Activated B cell treated with CpG ODN at 0.5 μM for 24 hours (primary cell): ENCODE measurements around the gene ATP6V1F. TPM values are rescaled to one million over a fixed set of nuclear protein-coding genes. Genes with fewer than 3 reads are reported as not detected.

Experiments
- ATAC-seq: fragments of 200-7000 bp; cut with Tn5 transposase; one replicate; pipeline ENCODE4 v1.10.0; 2021; ENCODE audit warnings: low read depth, mild to moderate bottlenecking, moderate library complexity
- CTCF ChIA-PET: fragments of 350-600 bp; sonication (Branson Sonifier 250); formaldehyde crosslinking; loops from one replicate; lab custom pipeline; 2021; ENCODE audit warnings: antibody characterized with exemption; lab: Charles Lee
- POLR2A ChIA-PET: fragments of 350-600 bp; sonication (Branson Sonifier 250); formaldehyde crosslinking; loops from one replicate; lab custom pipeline; 2021; ENCODE audit warnings: antibody characterized with exemption; lab: Charles Lee
- DNase-seq: peaks from one replicate; pipeline ENCODE4 v3.0.0; 2022
- H3K27ac Mint-ChIP-seq: one replicate; pipeline ENCODE4 v1.8.0; 2020; ENCODE audit warnings: mixed read lengths
- H3K27me3 Mint-ChIP-seq: one replicate; pipeline ENCODE4 v1.8.0; 2021; ENCODE audit warnings: mixed read lengths
- H3K36me3 Mint-ChIP-seq: one replicate; pipeline ENCODE4 v1.8.0; 2021; ENCODE audit warnings: low read depth, mixed read lengths
- H3K4me1 Mint-ChIP-seq: one replicate; pipeline ENCODE4 v1.8.0; 2021; ENCODE audit warnings: mixed read lengths
- H3K4me3 Mint-ChIP-seq: one replicate; pipeline ENCODE4 v1.8.0; 2020; ENCODE audit warnings: mild to moderate bottlenecking, mixed read lengths
- H3K9me3 Mint-ChIP-seq: one replicate; pipeline ENCODE4 v1.8.0; 2020; ENCODE audit warnings: mixed read lengths
- intact Hi-C: fragments of 100-400 bp; cut with micrococcal nuclease; formaldehyde crosslinking; loops from one replicate; pipeline ENCODE4 v1.15.1; 2024
- total RNA-seq: library from RNA; stranded (reverse); gene quantifications from 2 replicates; pipeline ENCODE4 v1.2.3, GENCODE V29; 2022
- TF ChIP-seq, protein P1 (sequence below): fragments of 200-600 bp; IDR thresholded peaks from one replicate; pipeline ENCODE4 v1.8.0; 2022; ENCODE audit warnings: antibody characterized with exemption, mild to moderate bottlenecking

Gene ATP6V1F
- total RNA-seq, 1 donor from 2014 or later = 100.0 TPM

DNA sequence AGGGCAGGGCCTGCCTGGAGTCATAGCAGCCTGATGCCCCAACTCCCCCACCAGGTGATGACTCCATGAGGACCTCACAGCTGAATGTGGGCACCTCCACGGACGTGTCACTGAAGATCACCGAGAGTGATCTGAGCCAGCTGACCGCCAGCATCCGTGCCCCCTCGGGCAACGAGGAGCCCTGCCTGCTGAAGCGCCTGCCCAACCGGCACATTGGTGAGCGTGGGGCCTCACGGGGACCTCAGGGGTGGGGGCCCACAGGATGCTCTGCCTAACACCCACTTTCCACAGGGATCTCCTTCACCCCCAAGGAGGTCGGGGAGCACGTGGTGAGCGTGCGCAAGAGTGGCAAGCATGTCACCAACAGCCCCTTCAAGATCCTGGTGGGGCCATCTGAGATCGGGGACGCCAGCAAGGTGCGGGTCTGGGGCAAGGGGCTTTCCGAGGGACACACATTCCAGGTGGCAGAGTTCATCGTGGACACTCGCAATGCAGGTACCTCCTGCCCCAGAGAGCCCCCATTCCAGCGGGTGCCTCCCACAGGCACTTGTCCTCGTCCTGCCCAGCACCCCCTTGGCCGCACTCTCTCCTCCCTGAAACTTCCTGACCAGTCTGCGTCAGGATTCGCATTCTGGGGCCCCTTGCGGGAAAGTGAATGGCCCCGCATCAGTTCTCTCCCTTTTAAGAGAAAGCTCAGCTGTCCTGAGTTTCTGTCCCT, 10.0 kb upstream of the ATP6V1F start:
- CTCF ChIA-PET = no interaction called here
- H3K4me3 Mint-ChIP-seq = no peak overlapping the region
- H3K9me3 Mint-ChIP-seq = no peaks in the 10 kb centered on the region
- ATAC-seq (no peak), DNase-seq (no peak)
- POLR2A ChIA-PET = no interaction called here
- no peak overlapping the region for H3K27ac Mint-ChIP-seq
- H3K36me3 Mint-ChIP-seq = no peaks in the 10 kb centered on the region
- intact Hi-C loops = no loop called here
- H3K27me3 Mint-ChIP-seq = peaks cover 10% of the 10 kb centered on the region
- TF ChIP-seq, protein P1, sequence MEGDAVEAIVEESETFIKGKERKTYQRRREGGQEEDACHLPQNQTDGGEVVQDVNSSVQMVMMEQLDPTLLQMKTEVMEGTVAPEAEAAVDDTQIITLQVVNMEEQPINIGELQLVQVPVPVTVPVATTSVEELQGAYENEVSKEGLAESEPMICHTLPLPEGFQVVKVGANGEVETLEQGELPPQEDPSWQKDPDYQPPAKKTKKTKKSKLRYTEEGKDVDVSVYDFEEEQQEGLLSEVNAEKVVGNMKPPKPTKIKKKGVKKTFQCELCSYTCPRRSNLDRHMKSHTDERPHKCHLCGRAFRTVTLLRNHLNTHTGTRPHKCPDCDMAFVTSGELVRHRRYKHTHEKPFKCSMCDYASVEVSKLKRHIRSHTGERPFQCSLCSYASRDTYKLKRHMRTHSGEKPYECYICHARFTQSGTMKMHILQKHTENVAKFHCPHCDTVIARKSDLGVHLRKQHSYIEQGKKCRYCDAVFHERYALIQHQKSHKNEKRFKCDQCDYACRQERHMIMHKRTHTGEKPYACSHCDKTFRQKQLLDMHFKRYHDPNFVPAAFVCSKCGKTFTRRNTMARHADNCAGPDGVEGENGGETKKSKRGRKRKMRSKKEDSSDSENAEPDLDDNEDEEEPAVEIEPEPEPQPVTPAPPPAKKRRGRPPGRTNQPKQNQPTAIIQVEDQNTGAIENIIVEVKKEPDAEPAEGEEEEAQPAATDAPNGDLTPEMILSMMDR = no peak
- no peaks in the 10 kb centered on the region for H3K4me1 Mint-ChIP-seq

DNA sequence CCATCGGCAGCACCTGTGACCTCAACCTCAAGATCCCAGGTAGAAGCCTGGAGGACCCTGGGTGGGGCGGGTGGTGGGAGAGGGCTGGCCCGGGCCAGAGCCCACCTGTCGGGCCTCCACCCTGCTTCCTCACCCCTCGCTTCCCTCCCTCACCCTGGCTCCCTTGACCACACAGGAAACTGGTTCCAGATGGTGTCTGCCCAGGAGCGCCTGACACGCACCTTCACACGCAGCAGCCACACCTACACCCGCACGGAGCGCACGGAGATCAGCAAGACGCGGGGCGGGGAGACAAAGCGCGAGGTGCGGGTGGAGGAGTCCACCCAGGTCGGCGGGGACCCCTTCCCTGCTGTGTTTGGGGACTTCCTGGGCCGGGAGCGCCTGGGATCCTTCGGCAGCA, 8.9 kb upstream of the ATP6V1F start:
- ChIA-PET POLR2A (no interaction called here), CTCF (no interaction called here)
- TF ChIP-seq, protein P1 = no peak
- Mint-ChIP-seq H3K36me3 (no peaks in the 10 kb centered on the region), H3K27me3 (peaks cover 10% of the 10 kb centered on the region), H3K4me1 (no peaks in the 10 kb centered on the region), H3K9me3 (no peaks in the 10 kb centered on the region), H3K4me3 (no peak overlapping the region), H3K27ac (no peak overlapping the region)
- no peak for DNase-seq
- intact Hi-C loops = no loop called here
- no peak for ATAC-seq

DNA sequence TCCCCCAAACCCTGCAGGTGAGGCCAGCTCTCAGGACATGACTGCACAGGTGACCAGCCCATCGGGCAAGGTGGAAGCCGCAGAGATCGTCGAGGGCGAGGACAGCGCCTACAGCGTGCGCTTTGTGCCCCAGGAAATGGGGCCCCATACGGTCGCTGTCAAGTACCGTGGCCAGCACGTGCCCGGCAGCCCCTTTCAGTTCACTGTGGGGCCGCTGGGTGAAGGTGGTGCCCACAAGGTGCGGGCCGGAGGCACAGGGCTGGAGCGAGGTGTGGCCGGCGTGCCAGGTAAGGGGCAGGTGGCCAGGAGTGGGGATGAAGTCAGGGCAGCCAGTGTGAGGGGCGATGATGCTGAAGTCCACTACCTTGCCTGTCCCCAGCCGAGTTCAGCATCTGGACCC, 8.3 kb upstream of the ATP6V1F start:
- Mint-ChIP-seq H3K27me3 (peaks cover 10% of the 10 kb centered on the region), H3K4me3 (no peak overlapping the region), H3K9me3 (no peaks in the 10 kb centered on the region), H3K27ac (no peak overlapping the region), H3K36me3 (no peaks in the 10 kb centered on the region), H3K4me1 (no peaks in the 10 kb centered on the region)
- ATAC-seq (no peak), DNase-seq (no peak)
- intact Hi-C loops = no loop called here
- TF ChIP-seq, protein P1 = no peak
- ChIA-PET CTCF (no interaction called here), POLR2A (no interaction called here)

DNA sequence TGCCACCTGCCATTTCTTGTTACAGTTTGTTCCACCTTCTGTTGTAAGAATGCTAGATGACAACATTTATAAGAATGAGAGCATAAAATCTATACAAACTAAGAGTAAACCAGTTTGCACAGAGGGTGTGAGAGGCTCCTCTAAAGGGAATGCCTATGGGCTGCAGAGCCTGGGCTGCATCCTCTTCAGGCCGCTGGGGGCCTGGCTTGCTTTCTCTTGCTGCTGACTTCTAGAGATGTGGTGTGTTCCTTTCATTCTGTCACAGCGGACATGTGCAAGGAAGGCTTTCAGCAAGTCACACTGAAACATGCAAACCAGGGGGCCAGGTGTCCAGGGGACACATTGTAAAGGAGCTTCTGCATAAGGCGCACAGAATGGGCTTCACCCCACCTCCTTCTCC, 7.1 kb upstream of the ATP6V1F start:
- intact Hi-C loops = no loop called here
- H3K4me3 Mint-ChIP-seq = no peak overlapping the region
- no peak overlapping the region for H3K27ac Mint-ChIP-seq
- ChIA-PET POLR2A (no interaction called here), CTCF (no interaction called here)
- H3K27me3 Mint-ChIP-seq = peaks cover 10% of the 10 kb centered on the region
- no peaks in the 10 kb centered on the region for H3K4me1 Mint-ChIP-seq
- ATAC-seq = no peak
- H3K36me3 Mint-ChIP-seq = no peaks in the 10 kb centered on the region
- no peak for DNase-seq
- TF ChIP-seq, protein P1 = no peak
- no peaks in the 10 kb centered on the region for H3K9me3 Mint-ChIP-seq

DNA sequence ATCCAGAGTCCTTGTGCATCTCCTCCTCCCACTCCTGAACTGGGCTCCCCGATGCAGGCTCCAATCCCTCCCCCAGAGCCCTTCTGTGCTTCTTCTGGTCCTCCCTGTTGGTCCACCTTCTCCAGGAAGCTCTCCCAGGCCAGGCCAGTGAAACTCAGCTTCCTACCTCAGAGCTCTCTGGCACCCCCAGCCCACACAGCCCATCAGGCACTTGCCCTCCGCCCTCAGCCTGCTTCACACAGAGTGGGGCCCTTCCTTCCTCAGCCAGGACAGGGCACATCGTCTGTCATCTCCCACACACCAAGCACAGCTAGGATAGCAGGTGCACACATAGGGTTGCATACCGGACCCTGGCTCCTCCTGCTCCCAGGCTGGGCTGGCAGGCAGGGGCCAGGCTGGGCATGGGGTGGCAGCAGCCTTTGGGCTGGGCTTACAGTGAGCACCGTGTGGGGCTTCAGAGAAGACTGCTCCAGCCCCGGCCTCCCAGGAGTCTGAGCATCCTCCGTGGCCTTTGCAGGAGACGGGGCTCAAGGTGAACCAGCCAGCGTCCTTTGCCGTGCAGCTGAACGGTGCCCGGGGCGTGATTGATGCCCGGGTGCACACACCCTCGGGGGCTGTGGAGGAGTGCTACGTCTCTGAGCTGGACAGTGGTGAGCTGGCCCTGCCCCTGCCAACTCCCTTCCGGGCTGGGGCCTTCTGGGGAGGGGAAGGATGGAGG, 6.5 kb upstream of the ATP6V1F start:
- H3K27me3 Mint-ChIP-seq = peaks cover 10% of the 10 kb centered on the region
- H3K27ac Mint-ChIP-seq = no peak overlapping the region
- H3K36me3 Mint-ChIP-seq = no peaks in the 10 kb centered on the region
- intact Hi-C loops = no loop called here
- DNase-seq (no peak), ATAC-seq (no peak)
- no peaks in the 10 kb centered on the region for H3K4me1 Mint-ChIP-seq
- CTCF ChIA-PET = no interaction called here
- TF ChIP-seq, protein P1 = no peak
- no peaks in the 10 kb centered on the region for H3K9me3 Mint-ChIP-seq
- POLR2A ChIA-PET = no interaction called here
- H3K4me3 Mint-ChIP-seq = no peak overlapping the region
